AG04449 (cell line): ENCODE data around the gene DDI1.

Experiments used
- CTCF ChIA-PET: fragments of 350-600 bp; formaldehyde crosslinking; extraction: SDS; loops from one replicate; lab custom pipeline; 2021; ENCODE audit warnings: antibody characterized with exemption; lab: Yijun Ruan, JAX
- POLR2A ChIA-PET: fragments of 400-600, 350-600 bp; formaldehyde crosslinking; extraction: SDS; loops from one replicate; lab custom pipeline; 2020; ENCODE audit warnings: antibody characterized with exemption, inconsistent platforms; lab: Yijun Ruan, JAX
- DNase-seq: peaks from one replicate; pipeline ENCODE4 v3.0.0-alpha.2; 2010; ENCODE audit warnings: low read depth, low spot score
- H3K4me3 ChIP-seq: 2 replicates; pipeline ENCODE4 v1.5.1; 2011; ENCODE audit warnings: low read depth, mild to moderate bottlenecking, control low read depth, low read length
- TF ChIP-seq, protein P1 (sequence below): IDR thresholded peaks from one replicate; pipeline ENCODE4 v1.5.1; 2011; ENCODE audit warnings: mild to moderate bottlenecking, moderate library complexity, low read length, control low read depth, inconsistent platforms; ENCODE audit not compliant: insufficient read depth; ENCODE audit errors: missing control alignments

Gene DDI1

DNA sequence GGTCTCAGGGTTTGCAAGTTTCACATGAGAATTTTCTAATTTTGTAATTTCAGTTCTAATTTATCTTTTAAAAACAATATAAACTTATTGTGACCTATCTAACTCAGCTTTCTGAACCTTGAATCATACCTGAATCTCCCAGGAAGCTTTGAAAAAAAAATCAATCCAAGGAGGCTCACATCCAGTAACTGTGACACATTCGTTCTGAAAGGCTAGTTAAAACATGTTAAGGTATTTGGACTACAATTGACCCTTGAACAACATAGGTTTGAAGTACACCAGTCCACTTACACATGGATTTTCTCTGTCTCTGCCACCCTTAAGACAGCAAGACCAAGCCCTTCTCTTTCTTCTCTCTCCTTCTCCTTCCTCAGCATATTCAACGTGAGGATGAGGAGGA, 40.0 kb downstream of the DDI1 start:
- TF ChIP-seq, protein P1, sequence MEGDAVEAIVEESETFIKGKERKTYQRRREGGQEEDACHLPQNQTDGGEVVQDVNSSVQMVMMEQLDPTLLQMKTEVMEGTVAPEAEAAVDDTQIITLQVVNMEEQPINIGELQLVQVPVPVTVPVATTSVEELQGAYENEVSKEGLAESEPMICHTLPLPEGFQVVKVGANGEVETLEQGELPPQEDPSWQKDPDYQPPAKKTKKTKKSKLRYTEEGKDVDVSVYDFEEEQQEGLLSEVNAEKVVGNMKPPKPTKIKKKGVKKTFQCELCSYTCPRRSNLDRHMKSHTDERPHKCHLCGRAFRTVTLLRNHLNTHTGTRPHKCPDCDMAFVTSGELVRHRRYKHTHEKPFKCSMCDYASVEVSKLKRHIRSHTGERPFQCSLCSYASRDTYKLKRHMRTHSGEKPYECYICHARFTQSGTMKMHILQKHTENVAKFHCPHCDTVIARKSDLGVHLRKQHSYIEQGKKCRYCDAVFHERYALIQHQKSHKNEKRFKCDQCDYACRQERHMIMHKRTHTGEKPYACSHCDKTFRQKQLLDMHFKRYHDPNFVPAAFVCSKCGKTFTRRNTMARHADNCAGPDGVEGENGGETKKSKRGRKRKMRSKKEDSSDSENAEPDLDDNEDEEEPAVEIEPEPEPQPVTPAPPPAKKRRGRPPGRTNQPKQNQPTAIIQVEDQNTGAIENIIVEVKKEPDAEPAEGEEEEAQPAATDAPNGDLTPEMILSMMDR, result no peak
- no peak overlapping the region for H3K4me3 ChIP-seq
- POLR2A ChIA-PET, result no interaction called here
- DNase-seq, result no peak
- CTCF ChIA-PET, result no interaction called here

DNA sequence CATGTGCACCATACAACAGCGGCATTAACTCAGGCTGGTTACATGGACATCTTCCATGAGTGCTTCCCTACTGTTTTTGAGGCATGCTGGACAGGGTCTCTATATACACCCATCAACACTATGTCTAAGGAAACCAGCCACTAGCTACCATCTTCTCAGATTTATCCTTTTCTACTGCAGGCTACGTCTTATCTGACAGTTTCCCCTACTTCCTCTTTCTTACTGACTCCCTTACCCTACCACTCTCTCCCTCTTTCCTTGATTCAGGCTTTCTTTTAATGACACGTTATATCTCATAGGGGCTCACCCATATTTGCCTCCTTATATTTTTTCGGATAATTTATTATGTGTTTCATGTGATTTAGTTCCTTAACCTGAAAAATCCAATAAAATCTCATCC, 41.8 kb downstream of the DDI1 start:
- no peak for DNase-seq
- CTCF ChIA-PET, result no interaction called here
- POLR2A ChIA-PET, result no interaction called here
- no peak overlapping the region for H3K4me3 ChIP-seq
- TF ChIP-seq, protein P1, result no peak

DNA sequence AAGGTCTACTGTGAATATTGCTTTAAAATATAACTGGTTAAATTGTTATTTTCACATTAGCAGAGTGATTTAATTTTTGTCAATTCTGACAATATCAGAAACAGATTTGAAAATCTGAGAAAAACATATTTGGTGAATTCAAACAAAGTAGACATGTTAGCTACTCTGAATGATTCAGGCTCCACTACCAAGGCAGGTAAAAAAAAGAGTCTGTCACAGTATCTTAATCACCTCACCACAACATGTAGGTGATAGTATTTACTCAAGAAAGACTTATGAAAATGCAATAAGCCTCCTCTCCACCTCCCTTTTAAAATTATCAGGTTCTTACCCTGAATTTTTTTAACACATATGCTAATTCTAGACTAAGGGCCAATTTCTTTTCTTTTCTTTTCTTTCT, 42.6 kb downstream of the DDI1 start:
- CTCF ChIA-PET, result no interaction called here
- TF ChIP-seq, protein P1, result no peak
- DNase-seq, result no peak
- POLR2A ChIA-PET, result no interaction called here
- no peak overlapping the region for H3K4me3 ChIP-seq

DNA sequence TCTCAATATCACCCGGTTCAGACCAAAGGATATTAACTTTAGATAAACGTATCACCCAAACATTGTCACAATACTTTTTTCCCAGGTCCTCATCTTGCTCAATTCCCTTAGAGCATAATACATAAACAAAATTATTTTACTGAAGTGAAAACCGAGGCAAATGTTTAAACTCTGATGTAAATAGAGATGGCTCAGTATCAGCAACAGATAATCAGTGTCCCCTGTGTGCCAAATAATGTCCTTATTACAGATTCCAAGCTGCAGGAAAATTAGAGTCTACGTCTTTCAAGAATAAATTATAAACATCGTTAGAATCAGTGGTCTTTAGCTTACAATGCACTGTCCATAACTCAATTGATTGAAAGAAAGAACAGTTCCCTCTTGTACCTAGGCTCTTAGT, 50.2 kb downstream of the DDI1 start:
- DNase-seq, result no peak
- no peak overlapping the region for H3K4me3 ChIP-seq
- POLR2A ChIA-PET, result no interaction called here
- TF ChIP-seq, protein P1, result no peak
- CTCF ChIA-PET, result no interaction called here
